Smooth muscle cell (in vitro differentiated cells): ENCODE measurements around the gene CLGN. TPM values are rescaled to one million over a fixed set of nuclear protein-coding genes. Genes with fewer than 3 reads are reported as not detected.

ENCODE experiments used
- polyA plus RNA-seq: library from polyadenylated mRNA; unstranded; fragments of >200 nt; fragmentation: Nextera tagmentation; extraction: Ambion mirVana; gene quantifications from 2 replicates; pipeline ENCODE4 v1.2.1, GENCODE V29; 2016
- total RNA-seq: library from RNA; depleted of rRNA; stranded (reverse); fragments of >200 nt; gene quantifications from 2 replicates; pipeline ENCODE4 v1.2.3, GENCODE V29; 2014

Gene CLGN
- total and polyA plus RNA-seq, 2 experiments from 2014 or later, result 0.42 to 0.85 TPM

Other genes starting within 250 kb of the CLGN start
- gene SCOC, start 54.0 kb downstream of the CLGN start, total RNA-seq, result 144 and 159 TPM in 2 replicates
- gene SCOC, start 54.0 kb downstream of the CLGN start, polyA plus RNA-seq, result 76.8 and 86.7 TPM in 2 replicates
- gene MGAT4D, start 70.6 kb upstream of the CLGN start, total RNA-seq, result not detected in 2 replicates
- not detected in 2 replicates for gene MGAT4D, start 70.6 kb upstream of the CLGN start, polyA plus RNA-seq
- 52.9 and 59.6 TPM in 2 replicates for gene ELMOD2, start 96.5 kb upstream of the CLGN start, total RNA-seq
- gene ELMOD2, start 96.5 kb upstream of the CLGN start, polyA plus RNA-seq, result 26.5 and 31.0 TPM in 2 replicates
- gene UCP1, start 141.3 kb upstream of the CLGN start, total RNA-seq, result 0.67 TPM in 1 of 2 replicates, not detected in the other
- gene UCP1, start 141.3 kb upstream of the CLGN start, polyA plus RNA-seq, result 0.15 and 0.24 TPM in 2 replicates